SK-N-SH (cell line): ENCODE measurements around the gene TCF7L2. TPM values are rescaled to one million over a fixed set of nuclear protein-coding genes. Genes with fewer than 3 reads are reported as not detected.

ENCODE experiments used
- CTCF ChIA-PET: fragments of 300-600, 350-600 bp; formaldehyde crosslinking; extraction: SDS; loops from one replicate; lab custom pipeline; 2021; lab: Yijun Ruan, JAX
- POLR2A ChIA-PET: fragments of 350-600 bp; sonication (Branson Sonifier 250); formaldehyde crosslinking; extraction: SDS; loops from one replicate; lab custom pipeline; 2020; ENCODE audit warnings: antibody characterized with exemption, inconsistent platforms; lab: Yijun Ruan, JAX
- DNase-seq: peaks from one replicate; pipeline ENCODE4 v3.0.0; 2012
- H2AFZ ChIP-seq: fragments of 200-600 bp; sonication (generic); 2 replicates; pipeline ENCODE4 v1.8.1; 2016; ENCODE audit warnings: antibody characterized with exemption, mild to moderate bottlenecking, low read depth
- H3F3A ChIP-seq: fragments of 200-600 bp; sonication (generic); replicated peaks from 2 replicates; pipeline ENCODE3; 2016; ENCODE audit warnings: antibody characterized with exemption, mild to moderate bottlenecking; ENCODE audit not compliant: insufficient read depth
- H3K27ac ChIP-seq, 2 experiments: fragments of 200-500 bp in 1 of 2; fragments of 200-600 bp in 1 of 2; sonication (Bioruptor generic) in 1 of 2; sonication (generic), shearing (Covaris generic) in 1 of 2; 2 replicates each; pipeline versions ENCODE4 v1.5.1 to v1.6.1; 2014 to 2016; ENCODE audit warnings: low read depth in 2 of 2, inconsistent platforms in 1 of 2, low read length in 1 of 2, mild to moderate bottlenecking in 1 of 2, mixed read lengths in 1 of 2
- H3K27me3 ChIP-seq: fragments of 200-600 bp; sonication (generic), shearing (Covaris generic); 2 replicates; pipeline ENCODE4 v1.6.1; 2016; ENCODE audit warnings: mixed run types; ENCODE audit not compliant: insufficient read depth
- H3K36me3 ChIP-seq, 2 experiments: fragments of 200-500 bp in 1 of 2; fragments of 200-600 bp in 1 of 2; sonication (Bioruptor generic) in 1 of 2; sonication (generic) in 1 of 2; replicated peaks in 1 of 2; 2 replicates each; pipeline versions ENCODE3 to v1.5.1; 2014 to 2016; ENCODE audit warnings: low read length in 1 of 2, mild to moderate bottlenecking in 1 of 2; ENCODE audit not compliant: insufficient read depth in 2 of 2, control insufficient read depth in 1 of 2
- H3K4me1 ChIP-seq, 2 experiments: fragments of 200-500 bp in 1 of 2; fragments of 200-600 bp in 1 of 2; sonication (Bioruptor generic) in 1 of 2; sonication (generic), shearing (Covaris generic) in 1 of 2; 2 replicates each; pipeline versions ENCODE4 v1.5.1 to v1.6.1; 2014 to 2016; ENCODE audit warnings: low read depth in 1 of 2, low read length in 1 of 2, mixed run types in 1 of 2; ENCODE audit not compliant: insufficient read depth in 2 of 2, control insufficient read depth in 1 of 2
- H3K4me2 ChIP-seq: fragments of 200-600 bp; sonication (generic), shearing (Covaris generic); 2 replicates; pipeline ENCODE4 v1.6.1; 2017; ENCODE audit warnings: mixed run types
- H3K4me3 ChIP-seq, 2 experiments: fragments of 200-500 bp in 1 of 2; fragments of 200-600 bp in 1 of 2; sonication (Bioruptor generic) in 1 of 2; sonication (generic), shearing (Covaris generic) in 1 of 2; 2 replicates each; pipeline versions ENCODE4 v1.5.1 to v1.8.1; 2014 to 2016; ENCODE audit warnings: low read depth in 2 of 2, inconsistent platforms in 1 of 2, low read length in 1 of 2, mild to moderate bottlenecking in 1 of 2, mixed read lengths in 1 of 2, moderate library complexity in 1 of 2
- H3K79me2 ChIP-seq: fragments of 200-600 bp; sonication (generic); 2 replicates; pipeline ENCODE4 v1.8.1; 2017; ENCODE audit warnings: mild to moderate bottlenecking; ENCODE audit not compliant: insufficient read depth
- H3K9ac ChIP-seq: fragments of 200-600 bp; sonication (generic); 2 replicates; pipeline ENCODE4 v1.6.1; 2017; ENCODE audit warnings: mixed run types
- H3K9me2 ChIP-seq: fragments of 200-600 bp; sonication (generic); 2 replicates; pipeline ENCODE4 v1.6.1; 2017; ENCODE audit warnings: mixed run types
- H3K9me3 ChIP-seq: fragments of 200-600 bp; sonication (generic); 2 replicates; pipeline ENCODE4 v1.6.1; 2017; ENCODE audit warnings: mixed run types, mild to moderate bottlenecking, moderate library complexity
- H4K20me1 ChIP-seq: fragments of 200-600 bp; sonication (generic); 2 replicates; pipeline ENCODE4 v1.6.1; 2017; ENCODE audit warnings: mild to moderate bottlenecking, mixed run types; ENCODE audit not compliant: insufficient read depth
- EP300 ChIP-seq, 2 experiments: IDR thresholded peaks; 2 replicates each; pipeline versions ENCODE4 v1.4.0 to v1.6.1; 2012; ENCODE audit warnings: borderline replicate concordance in 1 of 2, low read depth in 1 of 2, low read length in 1 of 2
- GABPA ChIP-seq: IDR thresholded peaks from 2 replicates; pipeline ENCODE4 v1.4.0; 2012; ENCODE audit warnings: low read depth, mild to moderate bottlenecking
- GATA2 ChIP-seq: sonication (generic); formaldehyde crosslinking; IDR thresholded peaks from 2 replicates; pipeline ENCODE4 v1.5.0; 2020; ENCODE audit warnings: mild to moderate bottlenecking, missing genetic modification reagents
- MXI1 ChIP-seq: IDR thresholded peaks from 2 replicates; pipeline ENCODE4 v1.6.1; 2012; ENCODE audit warnings: mild to moderate bottlenecking, low read depth, low read length, improper control_type of control experiment
- NFIC ChIP-seq: IDR thresholded peaks from 2 replicates; pipeline ENCODE4 v1.4.0; 2012; ENCODE audit warnings: borderline replicate concordance
- POLR2AphosphoS5 ChIP-seq: IDR thresholded peaks from 2 replicates; pipeline ENCODE4 v1.6.1; 2012; ENCODE audit warnings: low read depth, low read length
- RCOR1 ChIP-seq: fragments of 150-350 bp; IDR thresholded peaks from 2 replicates; pipeline ENCODE4 v1.6.1; 2017; ENCODE audit warnings: antibody characterized with exemption, low read length
- TAF1 ChIP-seq: IDR thresholded peaks from 2 replicates; pipeline ENCODE4 v1.6.1; 2012; ENCODE audit warnings: low read depth, mild to moderate bottlenecking, low read length, moderate library complexity, borderline replicate concordance
- YY1 ChIP-seq: IDR thresholded peaks from 2 replicates; pipeline ENCODE4 v1.4.0; 2012; ENCODE audit warnings: low read depth, mild to moderate bottlenecking
- WGBS: methylation state at CpG from one replicate; pipeline ENCODE4 v1.1.6; 2017; ENCODE audit warnings: low lambda C conversion rate; 5-methylcytosine and 5-hydroxymethylcytosine counted together
- polyA plus RNA-seq, 3 experiments: library from polyadenylated mRNA; depleted of rRNA; stranded (reverse); fragments of >200 nt; gene quantifications; 2 replicates each; pipeline ENCODE4 v1.2.3, GENCODE V29; 2012

The TCF7L2 gene
- polyA plus RNA-seq, 1 of the 3 experiments (the other 2 are of a cell fraction) = 10.2 TPM

DNA sequence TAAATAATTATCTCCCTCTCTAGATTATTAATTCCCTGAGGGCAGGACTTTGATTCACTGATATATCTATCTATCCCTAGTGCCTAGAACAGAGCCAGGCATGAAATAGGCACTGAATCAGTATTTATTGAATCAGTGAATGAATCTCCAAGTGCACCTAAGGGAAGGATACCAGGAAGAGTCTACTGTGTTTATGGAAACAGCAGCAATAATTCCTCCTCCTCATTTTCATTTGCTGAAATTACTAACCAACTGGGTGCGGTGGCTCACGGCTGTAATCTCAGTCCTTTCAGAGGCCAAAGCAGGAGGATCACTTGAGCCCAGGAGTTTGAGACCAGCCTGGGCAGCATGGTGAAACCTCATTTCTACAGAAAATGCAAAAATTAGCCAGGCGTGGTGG is 161.2 kb downstream of the TCF7L2 start:
- Histone ChIP-seq H3K4me1 (peaks cover 0 to 7% of the 10 kb centered on the region in 2 experiments; a peak in 1 of 4 replicates), H2AFZ (no peak overlapping the region), H3K9me2 (no peaks in the 10 kb centered on the region), H3F3A (no peaks in the 10 kb centered on the region), H4K20me1 (no peaks in the 10 kb centered on the region), H3K9me3 (no peaks in the 10 kb centered on the region), H3K27ac (no peak overlapping the region), H3K79me2 (peaks cover 7% of the 10 kb centered on the region; the same call in 1 of the 2 replicates), H3K36me3 (no peaks in the 10 kb centered on the region), H3K4me2 (no peak overlapping the region), H3K4me3 (no peak overlapping the region), H3K27me3 (no peaks in the 10 kb centered on the region), H3K9ac (no peak overlapping the region)
- WGBS = 92% methylated on average over 3 of the region's 3 CpGs
- no peak for TF ChIP-seq POLR2AphosphoS5
- ChIA-PET POLR2A (no interaction called here), CTCF (interaction anchor here (0.9 to 3.2 kb wide), 2 partner anchors 14 to 16 kb away, joined by 5 to 12 read pairs; no protein-coding TSS in a partner anchor)
- DNase-seq = no peak

DNA sequence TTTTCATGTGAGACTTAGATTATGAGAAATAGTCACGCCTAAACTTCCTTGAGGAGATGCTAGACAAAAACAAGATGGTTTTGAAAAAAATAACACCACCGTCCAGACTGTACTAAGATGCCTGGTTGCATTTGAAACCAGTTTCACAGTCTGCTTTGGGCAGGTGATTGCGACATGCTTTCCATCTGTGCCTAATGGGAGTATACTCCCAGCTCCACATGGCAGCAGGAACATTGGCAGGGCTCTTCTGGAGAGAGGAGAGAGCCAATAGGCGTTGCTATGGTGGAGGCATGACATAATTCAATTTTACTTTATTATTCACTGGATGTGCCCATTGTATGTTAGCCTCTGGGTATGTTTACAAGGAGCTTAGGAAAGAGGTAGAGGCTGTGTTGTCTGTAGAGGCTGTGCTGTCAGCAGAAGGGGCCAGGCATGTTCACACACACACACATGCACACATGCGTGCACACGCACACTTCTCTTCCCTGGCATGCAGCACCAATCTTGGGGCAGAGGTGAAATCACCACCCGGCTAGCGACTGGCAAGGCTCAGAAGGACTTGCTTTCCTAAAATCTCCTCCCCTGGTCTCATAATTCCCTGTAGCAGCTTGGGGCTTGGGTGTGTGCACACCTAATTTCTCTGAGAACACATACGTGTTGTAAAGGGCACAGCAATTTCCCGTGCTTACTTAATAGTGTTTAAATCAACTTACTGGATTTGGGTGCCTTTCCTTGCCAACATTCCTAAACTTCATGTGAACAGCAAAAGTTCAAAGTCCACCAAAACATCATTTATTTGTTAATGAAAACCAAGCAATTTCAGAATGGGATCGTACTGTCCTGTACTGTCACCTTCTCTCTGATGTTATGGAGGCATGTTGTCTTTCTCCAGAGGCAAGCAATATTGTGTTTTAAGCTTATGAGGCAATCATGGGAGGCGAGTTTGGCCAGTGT is 162.1 kb downstream of the TCF7L2 start:
- ChIA-PET CTCF (interaction anchor here (3.2 kb wide), 1 partner anchor 13 kb away, joined by 12 read pairs; no protein-coding TSS in a partner anchor), POLR2A (no interaction called here)
- Histone ChIP-seq H3K9me2 (no peaks in the 10 kb centered on the region), H3K4me2 (no peak overlapping the region), H3K9me3 (no peaks in the 10 kb centered on the region), H2AFZ (no peak overlapping the region), H3K27ac (no peak overlapping the region), H3K36me3 (no peaks in the 10 kb centered on the region), H3K4me1 (peaks cover 0 to 7% of the 10 kb centered on the region in 2 experiments; a peak in 1 of 4 replicates), H3K27me3 (no peaks in the 10 kb centered on the region), H3K4me3 (no peak overlapping the region), H4K20me1 (no peaks in the 10 kb centered on the region), H3K79me2 (peaks cover 7% of the 10 kb centered on the region; the same call in 1 of the 2 replicates), H3F3A (no peaks in the 10 kb centered on the region)
- DNase-seq = no peak
- TF ChIP-seq EP300 (IDR thresholded peaks at IDR 0.05; ENCODE audit: borderline replicate concordance in 1 of 2, low read depth in 1 of 2, low read length in 1 of 2) (no peak), GABPA (no peak), YY1 (no peak), NFIC (no peak), GATA2 (CRISPR knock-in tag) (no peak), TAF1 (no peak)
- TF ChIP-seq, all 33 proteins: peak for 0
- no peak overlapping the region for H3K9ac ChIP-seq
- WGBS = 88% methylated on average over 12 of the region's 12 CpGs

DNA sequence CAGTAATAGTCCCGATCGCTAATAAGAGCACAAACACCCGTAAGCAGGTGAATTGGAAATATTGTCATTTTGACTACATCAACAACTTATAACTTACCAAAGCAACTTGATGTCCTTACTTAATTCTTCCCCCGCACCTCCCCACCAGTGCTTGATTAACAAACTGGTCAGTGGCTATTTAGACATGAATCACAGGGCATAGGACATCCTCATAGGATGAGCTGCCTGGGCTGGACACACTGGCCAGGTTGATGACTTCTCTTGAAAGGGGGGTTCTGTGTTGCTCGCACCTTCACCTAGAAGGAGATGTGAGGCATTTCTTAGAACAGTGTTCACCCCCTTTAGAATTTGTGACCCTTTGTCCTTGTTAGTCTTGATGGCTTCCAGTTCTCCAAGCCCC is 163.2 kb downstream of the TCF7L2 start:
- CTCF ChIA-PET = interaction anchor here (1.1 kb wide), 1 partner anchor 637 kb away, joined by 3 read pairs; no protein-coding TSS in a partner anchor
- peaks cover 0 to 7% of the 10 kb centered on the region in 2 experiments; a peak in 1 of 4 replicates for H3K4me1 ChIP-seq
- 97% methylated on average over 5 of the region's 5 CpGs for WGBS
- no peaks in the 10 kb centered on the region for H3K27me3 ChIP-seq
- H3K4me2 ChIP-seq = no peak overlapping the region
- no peaks in the 10 kb centered on the region for H3F3A ChIP-seq
- H3K27ac ChIP-seq = no peak overlapping the region
- H2AFZ ChIP-seq = no peak overlapping the region
- H3K9me3 ChIP-seq = no peaks in the 10 kb centered on the region
- DNase-seq = no peak
- H3K9ac ChIP-seq = no peak overlapping the region
- H4K20me1 ChIP-seq = no peaks in the 10 kb centered on the region
- peaks cover 10% of the 10 kb centered on the region; the same call in 1 of the 2 replicates for H3K79me2 ChIP-seq
- no peaks in the 10 kb centered on the region for H3K36me3 ChIP-seq
- H3K9me2 ChIP-seq = no peaks in the 10 kb centered on the region
- POLR2A ChIA-PET = no interaction called here
- TF ChIP-seq TAF1 (no peak), YY1 (no peak), MXI1 (no peak), RCOR1 (no peak)
- no peak overlapping the region for H3K4me3 ChIP-seq
